DND-41 (cell line): ENCODE data around the gene IFNB1.
A peak's percentile ranks its signal among the peaks of the same experiment; 100 is the strongest.

Experiments used
- ATAC-seq: fragments of 200-7000 bp; cut with Tn5 transposase; 3 replicates; pipeline ENCODE4 v1.9.1; 2021; ENCODE audit warnings: low read depth; ENCODE audit not compliant: insufficient read depth
- DNase-seq: peaks from one replicate; pipeline ENCODE4 v3.0.0-alpha.2; 2020
- H2AFZ ChIP-seq: 2 replicates; pipeline ENCODE4 v1.6.0; 2012; ENCODE audit warnings: low read depth, low read length
- H3K27ac ChIP-seq: 2 replicates; pipeline ENCODE4 v1.5.1; 2012; ENCODE audit warnings: low read length, inconsistent platforms
- H3K27me3 ChIP-seq: fragments of 200-600 bp; sonication (generic); 2 replicates; pipeline ENCODE4 v1.6.0; 2012; ENCODE audit warnings: low read length, mild to moderate bottlenecking, inconsistent platforms; ENCODE audit not compliant: insufficient read depth, poor library complexity
- H3K36me3 ChIP-seq: 2 replicates; pipeline ENCODE4 v1.5.1; 2012; ENCODE audit warnings: low read length, inconsistent platforms; ENCODE audit not compliant: insufficient read depth
- H3K4me1 ChIP-seq: 2 replicates; pipeline ENCODE4 v1.5.1; 2012; ENCODE audit warnings: mild to moderate bottlenecking, low read length; ENCODE audit not compliant: insufficient read depth
- H3K4me2 ChIP-seq: 2 replicates; pipeline ENCODE4 v1.6.0; 2012; ENCODE audit warnings: mild to moderate bottlenecking, moderate library complexity, low read length, inconsistent platforms; ENCODE audit not compliant: insufficient read depth
- H3K4me3 ChIP-seq, 2 experiments: fragments of 200-600 bp in 1 of 2; shearing (Covaris generic) in 1 of 2; 2 replicates each; pipeline ENCODE4 v1.5.1; 2012 to 2016; ENCODE audit warnings: inconsistent platforms in 2 of 2, low read length in 2 of 2, mild to moderate bottlenecking in 2 of 2, low read depth in 1 of 2, moderate library complexity in 1 of 2
- H3K79me2 ChIP-seq: 2 replicates; pipeline ENCODE4 v1.6.0; 2012; ENCODE audit warnings: low read length, inconsistent platforms; ENCODE audit not compliant: insufficient read depth
- H3K9ac ChIP-seq: 2 replicates; pipeline ENCODE4 v1.6.0; 2012; ENCODE audit warnings: low read depth, mild to moderate bottlenecking, inconsistent platforms, low read length, moderate library complexity
- H3K9me3 ChIP-seq: 2 replicates; pipeline ENCODE4 v1.5.1; 2012; ENCODE audit warnings: low read length, moderate library complexity, mild to moderate bottlenecking, inconsistent platforms; ENCODE audit not compliant: insufficient read depth, severe bottlenecking
- H4K20me1 ChIP-seq: 2 replicates; pipeline ENCODE4 v1.6.0; 2012; ENCODE audit warnings: low read length; ENCODE audit not compliant: insufficient read depth
- EZH2 ChIP-seq: IDR thresholded peaks from 3 replicates; pipeline ENCODE4 v1.6.1; 2012; ENCODE audit warnings: borderline replicate concordance, low read depth, mild to moderate bottlenecking, moderate library complexity, low read length, inconsistent platforms; ENCODE audit not compliant: severe bottlenecking
- TF ChIP-seq, protein P1 (sequence below): IDR thresholded peaks from 2 replicates; pipeline ENCODE4 v1.5.1; 2012; ENCODE audit warnings: borderline replicate concordance, low read length, moderate library complexity, mild to moderate bottlenecking; ENCODE audit not compliant: poor library complexity, severe bottlenecking; ENCODE audit errors: extremely low read depth

IFNB1 gene

DNA sequence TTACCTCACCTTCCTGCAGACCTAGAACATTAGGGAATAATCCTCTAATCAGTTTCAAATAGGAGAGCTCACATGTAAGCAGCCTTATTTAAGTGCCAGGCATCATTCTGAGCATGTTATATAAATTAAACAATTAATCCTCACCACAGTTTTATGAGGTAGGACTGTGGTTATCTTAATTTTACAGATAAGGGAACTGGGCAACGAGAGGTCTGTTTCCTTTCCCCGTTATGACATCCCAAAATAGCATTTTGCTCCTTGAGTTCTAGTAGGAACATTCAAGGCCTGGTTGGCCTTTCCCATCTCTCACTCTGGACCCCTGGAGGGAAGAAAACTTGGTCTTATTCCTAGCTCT, 19.1 kb upstream of the IFNB1 start:
- Histone ChIP-seq H3K9ac (peak overlapping the region; percentile 54), H3K36me3 (no peaks in the 10 kb centered on the region), H3K27me3 (no peaks in the 10 kb centered on the region), H3K4me2 (peak overlapping the region; percentile 77), H3K9me3 (no peaks in the 10 kb centered on the region), H2AFZ (peak overlapping the region; percentile 88), H3K4me1 (peaks cover 40% of the 10 kb centered on the region), H3K4me3 (peak overlapping the region; percentile 15 to 57; a peak in 3 of 4 replicates), H3K79me2 (no peaks in the 10 kb centered on the region; the same call in 1 of the 2 replicates), H3K27ac (peak overlapping the region; percentile 87), H4K20me1 (no peaks in the 10 kb centered on the region)
- DNase-seq: no peak
- no peak for ATAC-seq
- TF ChIP-seq EZH2: no peak
- TF ChIP-seq, protein P1, sequence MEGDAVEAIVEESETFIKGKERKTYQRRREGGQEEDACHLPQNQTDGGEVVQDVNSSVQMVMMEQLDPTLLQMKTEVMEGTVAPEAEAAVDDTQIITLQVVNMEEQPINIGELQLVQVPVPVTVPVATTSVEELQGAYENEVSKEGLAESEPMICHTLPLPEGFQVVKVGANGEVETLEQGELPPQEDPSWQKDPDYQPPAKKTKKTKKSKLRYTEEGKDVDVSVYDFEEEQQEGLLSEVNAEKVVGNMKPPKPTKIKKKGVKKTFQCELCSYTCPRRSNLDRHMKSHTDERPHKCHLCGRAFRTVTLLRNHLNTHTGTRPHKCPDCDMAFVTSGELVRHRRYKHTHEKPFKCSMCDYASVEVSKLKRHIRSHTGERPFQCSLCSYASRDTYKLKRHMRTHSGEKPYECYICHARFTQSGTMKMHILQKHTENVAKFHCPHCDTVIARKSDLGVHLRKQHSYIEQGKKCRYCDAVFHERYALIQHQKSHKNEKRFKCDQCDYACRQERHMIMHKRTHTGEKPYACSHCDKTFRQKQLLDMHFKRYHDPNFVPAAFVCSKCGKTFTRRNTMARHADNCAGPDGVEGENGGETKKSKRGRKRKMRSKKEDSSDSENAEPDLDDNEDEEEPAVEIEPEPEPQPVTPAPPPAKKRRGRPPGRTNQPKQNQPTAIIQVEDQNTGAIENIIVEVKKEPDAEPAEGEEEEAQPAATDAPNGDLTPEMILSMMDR: no peak

DNA sequence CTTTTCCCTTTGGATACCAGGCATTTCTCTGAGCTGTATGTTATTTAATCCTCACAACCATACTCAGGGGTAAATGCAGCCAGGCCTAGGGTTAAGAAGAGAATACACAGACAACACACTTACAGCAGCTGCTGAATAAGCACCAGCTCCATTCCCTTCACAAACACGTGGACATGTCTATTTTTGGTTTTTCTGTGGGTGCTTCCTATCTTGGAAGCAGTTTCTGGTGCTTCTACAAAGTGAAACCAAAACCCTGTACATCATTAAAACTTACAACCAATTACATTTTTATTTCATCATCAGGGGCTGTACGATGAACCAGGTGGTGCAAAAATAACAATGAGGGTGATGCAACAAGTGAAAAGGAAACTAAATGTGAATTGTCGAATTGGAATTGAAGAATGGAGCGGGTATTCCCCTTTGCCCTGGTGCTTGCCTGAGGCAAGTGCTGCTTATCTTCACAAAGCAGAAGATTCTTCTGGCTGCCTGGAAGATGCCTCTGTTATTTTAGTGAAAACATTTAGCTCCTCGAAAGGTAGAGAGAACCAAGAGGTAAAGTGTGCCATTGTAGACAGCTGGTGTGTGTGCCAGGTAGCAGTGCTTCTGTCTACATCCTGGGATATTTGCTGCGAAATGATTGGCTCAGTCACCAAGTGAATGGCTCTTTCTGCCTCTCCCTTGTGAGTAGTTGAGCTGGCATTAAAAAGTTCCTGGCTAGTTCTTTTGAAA, 18.6 kb upstream of the IFNB1 start:
- H2AFZ ChIP-seq: peak overlapping the region; percentile 88
- no peaks in the 10 kb centered on the region for H3K27me3 ChIP-seq
- H3K9me3 ChIP-seq: no peaks in the 10 kb centered on the region
- H3K36me3 ChIP-seq: no peaks in the 10 kb centered on the region
- H4K20me1 ChIP-seq: no peaks in the 10 kb centered on the region
- ATAC-seq: peak; percentile 84
- H3K4me3 ChIP-seq: peak overlapping the region; percentile 15 to 57; a peak in 3 of 4 replicates
- H3K9ac ChIP-seq: peak overlapping the region; percentile 54
- DNase-seq: peak; percentile 59
- no peaks in the 10 kb centered on the region; the same call in 1 of the 2 replicates for H3K79me2 ChIP-seq
- TF ChIP-seq, protein P1: no peak
- TF ChIP-seq EZH2: no peak
- peak overlapping the region; percentile 87 for H3K27ac ChIP-seq
- peaks cover 46% of the 10 kb centered on the region for H3K4me1 ChIP-seq
- H3K4me2 ChIP-seq: peak overlapping the region; percentile 77

DNA sequence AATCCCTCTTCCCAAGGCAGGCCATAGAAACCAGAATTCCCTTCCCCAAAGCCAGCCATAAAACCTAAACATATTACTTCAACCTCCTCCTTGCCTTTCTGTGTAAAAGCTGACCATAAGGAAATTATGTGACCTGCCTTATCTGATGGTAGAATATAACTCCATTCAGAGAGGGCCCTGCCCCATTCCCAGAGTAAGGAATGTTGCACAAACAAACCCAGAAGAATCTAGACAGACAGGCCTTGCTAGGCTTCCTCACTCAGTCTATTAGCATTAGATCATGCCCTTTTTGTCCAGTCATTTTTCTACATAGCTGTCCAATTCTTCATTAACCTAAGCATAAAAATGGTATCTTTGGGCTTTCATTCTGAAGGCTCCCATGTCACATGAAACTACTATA, 17.8 kb upstream of the IFNB1 start:
- Histone ChIP-seq H4K20me1 (no peaks in the 10 kb centered on the region), H3K4me1 (peaks cover 48% of the 10 kb centered on the region), H3K36me3 (no peaks in the 10 kb centered on the region), H3K4me3 (peak overlapping the region in 1 of 2 experiments; percentile 57; a peak in 2 of 4 replicates), H3K79me2 (no peaks in the 10 kb centered on the region; the same call in 1 of the 2 replicates), H3K27ac (peak overlapping the region; percentile 87), H3K9ac (peak overlapping the region; percentile 54), H3K27me3 (no peaks in the 10 kb centered on the region), H3K4me2 (peak overlapping the region; percentile 77), H3K9me3 (no peaks in the 10 kb centered on the region), H2AFZ (peak overlapping the region; percentile 88)
- TF ChIP-seq EZH2: no peak
- TF ChIP-seq, protein P1: no peak
- DNase-seq (no peak), ATAC-seq (no peak)
